CD4-positive, alpha-beta T cell treated with Interleukin-10 for 1 hour (primary cell): Measurements from ENCODE around the gene RPSA.
A peak's percentile ranks its signal among the peaks of the same experiment; 100 is the strongest.
"Not testable (repeated sequence)": the region's sequence is repeated elsewhere in the genome, so short reads cannot be mapped to it uniquely, and the experiment has no call there.

Experiments used
- DNase-seq: peaks from one replicate; pipeline ENCODE4 v3.0.0-alpha.2; 2020

The RPSA gene

DNA sequence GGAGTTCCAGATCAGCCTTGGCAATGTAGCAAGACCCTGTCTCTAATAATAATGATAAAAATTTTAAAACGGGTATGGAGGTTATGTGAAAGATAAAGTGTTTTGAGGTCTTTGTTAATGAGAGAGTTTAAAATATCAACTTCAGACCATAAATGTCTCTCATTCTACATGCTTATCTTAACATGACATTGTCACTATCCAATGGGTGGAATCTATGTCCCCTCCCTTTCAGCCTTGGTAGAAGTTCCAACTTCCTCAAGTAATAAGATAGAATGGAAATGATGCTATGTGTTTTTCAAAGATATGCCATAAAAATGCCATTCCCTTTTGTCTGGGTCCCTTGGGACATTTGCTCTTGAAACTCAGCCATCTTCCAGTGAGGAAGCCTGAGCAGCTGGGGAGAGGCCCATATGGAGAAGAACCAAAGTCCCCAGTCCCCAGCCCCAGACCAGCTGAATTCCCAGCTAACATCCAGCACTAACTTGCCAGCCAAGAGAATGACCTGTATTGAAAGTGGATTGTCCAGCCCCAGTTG is 17.0 kb downstream of the RPSA start:
- DNase-seq = no peak

DNA sequence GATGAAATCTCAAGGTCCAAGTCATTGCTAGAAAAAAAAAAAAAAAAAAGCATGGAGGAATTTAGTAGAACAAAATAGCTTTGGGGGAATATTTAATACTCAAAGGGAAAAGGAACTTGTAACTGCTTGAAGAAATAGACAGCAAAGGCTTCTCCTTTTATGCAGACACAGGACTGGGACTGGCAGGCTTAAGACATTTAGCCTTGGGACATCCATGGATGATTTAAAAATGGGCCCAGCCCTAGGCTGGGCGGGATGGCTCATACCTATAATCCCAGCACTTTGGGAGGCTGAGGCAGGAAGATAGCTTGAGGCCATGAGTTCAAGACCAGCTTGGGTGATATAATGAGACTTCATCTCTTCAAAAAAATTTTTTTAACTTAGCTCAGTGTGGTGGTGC is 19.8 kb downstream of the RPSA start:
- DNase-seq = no peak

GRCh38 chr3:39427506-39427905 is 21.0 kb downstream of the RPSA start:
- DNase-seq = no peak

DNA sequence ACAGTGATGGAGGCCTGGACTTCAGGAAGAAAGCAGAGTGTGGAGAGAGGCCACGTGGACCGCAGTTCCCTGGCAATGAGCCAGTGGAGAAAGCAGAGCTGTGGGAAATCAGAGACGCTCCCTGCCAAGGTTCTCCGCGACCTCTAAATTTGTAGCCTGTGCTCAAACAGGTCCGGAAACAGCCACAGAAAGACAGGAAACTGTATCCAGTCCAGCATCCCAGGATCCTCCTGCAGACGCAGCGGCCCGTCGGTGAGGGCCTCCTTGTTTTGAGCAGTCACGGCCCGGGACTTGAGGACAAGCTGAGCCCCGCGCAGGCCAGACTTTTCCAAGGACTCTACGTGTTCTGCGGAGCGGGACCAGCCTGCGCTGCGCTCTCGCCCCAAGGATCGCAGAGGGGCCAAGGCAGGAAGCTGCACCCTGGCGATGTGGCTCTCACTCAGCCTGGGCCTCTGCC is 22.3 kb downstream of the RPSA start:
- DNase-seq = no peak

- DNase-seq = no peak
Observed at GRCh38 chr3:39429466-39429865, 22.9 kb downstream of the RPSA start.

- DNase-seq = no peak
Observed at GRCh38 chr3:39432342-39432741, 25.8 kb downstream of the RPSA start.

GRCh38 chr3:39433642-39434041 is 27.1 kb downstream of the RPSA start:
- DNase-seq = no peak

GRCh38 chr3:39434574-39434973 is 28.1 kb downstream of the RPSA start:
- no peak for DNase-seq

DNA sequence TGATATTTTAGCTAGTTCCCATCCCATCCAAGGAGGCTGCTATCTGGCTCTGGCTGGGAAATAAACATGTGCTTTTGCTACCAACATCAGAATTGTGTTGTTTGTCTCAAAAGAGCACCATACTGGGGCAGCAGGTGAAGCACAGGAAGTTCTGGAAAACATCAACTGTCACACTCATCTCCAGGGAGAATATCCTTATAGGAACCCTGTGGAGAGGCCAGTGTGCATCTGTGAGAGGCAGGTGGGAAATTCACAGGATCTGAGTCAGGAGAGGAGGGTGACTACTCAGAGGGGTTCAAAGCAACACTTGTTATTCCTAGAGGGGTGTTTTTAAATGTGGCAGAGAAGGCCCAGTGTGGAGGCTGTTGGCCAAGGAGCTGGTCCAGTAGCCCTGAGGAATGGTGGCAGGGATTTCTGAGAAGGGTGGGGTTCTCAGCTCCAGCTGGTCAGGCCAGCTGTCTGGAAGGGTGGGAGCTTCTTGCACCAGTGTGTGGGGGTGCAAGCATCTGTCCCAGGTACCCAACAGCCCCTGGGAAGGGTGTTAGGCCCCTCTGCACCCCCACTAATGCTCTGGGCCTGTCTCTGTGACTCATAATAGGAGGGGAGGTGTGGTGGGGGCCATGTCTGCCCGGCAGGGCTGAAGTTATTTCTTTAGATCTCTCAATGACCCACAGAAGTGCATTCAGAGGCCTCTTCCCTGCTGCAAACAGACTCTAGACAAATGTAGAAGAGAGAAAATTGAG is 28.7 kb downstream of the RPSA start:
- DNase-seq = no peak

DNA sequence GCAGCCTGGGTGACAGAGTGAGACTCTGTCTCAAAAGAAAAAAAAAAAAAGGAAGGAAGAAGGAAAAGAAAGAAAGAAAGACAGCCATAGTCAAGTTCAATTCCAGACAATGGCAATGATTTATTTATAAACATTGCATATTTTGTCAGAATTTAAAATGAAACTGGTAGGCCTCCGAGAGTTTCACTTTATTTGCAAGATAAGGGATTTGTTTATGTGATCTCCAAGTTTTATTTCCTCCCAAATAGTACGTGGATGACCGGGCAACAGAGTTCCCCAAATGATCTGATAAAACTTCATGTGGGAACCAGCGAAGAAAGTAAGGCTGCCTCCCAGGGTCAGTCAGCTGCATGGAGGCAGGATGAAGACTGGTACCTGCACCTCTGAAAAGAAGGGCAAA is 32.4 kb downstream of the RPSA start:
- no peak for DNase-seq

DNA sequence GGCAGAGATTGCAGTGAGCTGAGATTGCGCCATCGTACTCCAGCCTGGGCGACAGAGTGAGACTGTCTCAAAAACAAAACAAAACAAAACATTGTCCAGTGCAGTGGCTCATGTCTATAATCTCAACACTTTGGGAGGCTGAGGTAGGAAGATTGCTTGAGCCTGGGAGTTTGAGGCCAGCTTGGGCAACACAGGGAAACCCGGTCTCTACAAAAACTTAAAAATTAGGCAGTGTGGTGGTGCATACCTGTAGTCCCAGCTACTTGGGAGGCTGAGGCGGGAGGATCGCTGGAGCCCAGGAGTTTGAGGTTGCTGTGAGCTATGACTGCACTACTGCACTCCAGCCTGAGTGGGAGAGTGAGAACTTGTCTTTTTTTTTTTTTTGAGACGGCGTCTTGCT is 33.8 kb downstream of the RPSA start:
- no peak for DNase-seq

DNA sequence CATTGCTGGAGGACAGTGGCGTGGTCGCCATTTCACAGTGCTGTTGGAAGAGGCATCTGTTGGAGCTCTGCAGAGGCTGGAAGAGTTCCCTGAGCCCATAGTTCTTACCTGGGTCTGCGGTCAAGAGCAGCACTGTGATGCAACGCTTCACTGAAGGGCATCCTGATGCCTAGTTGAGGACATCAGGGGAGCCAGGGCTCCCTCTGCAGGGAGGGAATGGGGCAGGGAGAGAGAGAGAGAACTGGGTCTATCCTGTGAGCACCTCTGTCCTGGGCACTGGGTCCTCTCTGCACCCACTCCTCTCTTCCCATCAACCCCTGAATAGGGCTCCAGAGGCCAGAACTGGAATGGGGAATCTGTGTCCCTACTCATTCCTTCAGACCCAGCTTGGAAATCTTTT is 37.0 kb downstream of the RPSA start:
- no peak for DNase-seq

DNA sequence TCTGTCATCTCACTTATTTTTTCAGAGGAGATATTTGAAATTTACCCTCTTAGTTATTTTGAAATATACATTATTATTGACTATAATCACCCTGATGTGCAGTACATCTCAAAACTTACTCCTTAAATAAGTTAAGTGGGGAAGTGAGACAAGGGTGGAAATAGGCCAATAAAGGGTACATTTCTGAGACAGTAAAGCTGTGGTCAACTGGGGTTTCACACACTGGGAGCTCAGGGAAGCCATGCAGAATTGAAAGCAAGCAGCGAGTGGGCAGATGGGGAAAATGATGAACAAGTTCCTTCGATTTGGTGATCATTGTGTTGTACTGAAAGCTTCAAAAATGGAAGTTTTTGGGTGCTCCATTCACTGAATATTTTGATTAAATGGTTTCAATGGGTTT is 39.4 kb downstream of the RPSA start:
- no peak for DNase-seq

DNA sequence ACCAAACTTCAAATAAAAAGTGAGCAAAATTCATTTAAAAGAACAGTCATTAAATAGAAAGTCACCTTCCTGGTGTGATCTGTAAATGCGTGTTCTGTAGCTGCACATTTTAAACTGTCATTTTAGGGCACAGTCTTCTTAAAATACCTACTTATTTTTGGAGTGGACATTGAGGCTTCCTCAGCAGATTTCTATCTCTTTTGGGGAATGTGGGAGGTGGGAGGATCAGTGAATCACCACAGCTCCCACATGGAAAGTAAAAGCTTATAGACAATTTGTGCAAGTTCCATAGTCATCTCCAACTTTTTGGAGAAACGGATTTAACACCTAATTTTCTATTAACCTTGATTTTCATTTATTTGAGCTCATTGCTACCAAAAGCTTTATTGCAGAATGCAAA is 39.9 kb downstream of the RPSA start:
- DNase-seq = no peak

DNA sequence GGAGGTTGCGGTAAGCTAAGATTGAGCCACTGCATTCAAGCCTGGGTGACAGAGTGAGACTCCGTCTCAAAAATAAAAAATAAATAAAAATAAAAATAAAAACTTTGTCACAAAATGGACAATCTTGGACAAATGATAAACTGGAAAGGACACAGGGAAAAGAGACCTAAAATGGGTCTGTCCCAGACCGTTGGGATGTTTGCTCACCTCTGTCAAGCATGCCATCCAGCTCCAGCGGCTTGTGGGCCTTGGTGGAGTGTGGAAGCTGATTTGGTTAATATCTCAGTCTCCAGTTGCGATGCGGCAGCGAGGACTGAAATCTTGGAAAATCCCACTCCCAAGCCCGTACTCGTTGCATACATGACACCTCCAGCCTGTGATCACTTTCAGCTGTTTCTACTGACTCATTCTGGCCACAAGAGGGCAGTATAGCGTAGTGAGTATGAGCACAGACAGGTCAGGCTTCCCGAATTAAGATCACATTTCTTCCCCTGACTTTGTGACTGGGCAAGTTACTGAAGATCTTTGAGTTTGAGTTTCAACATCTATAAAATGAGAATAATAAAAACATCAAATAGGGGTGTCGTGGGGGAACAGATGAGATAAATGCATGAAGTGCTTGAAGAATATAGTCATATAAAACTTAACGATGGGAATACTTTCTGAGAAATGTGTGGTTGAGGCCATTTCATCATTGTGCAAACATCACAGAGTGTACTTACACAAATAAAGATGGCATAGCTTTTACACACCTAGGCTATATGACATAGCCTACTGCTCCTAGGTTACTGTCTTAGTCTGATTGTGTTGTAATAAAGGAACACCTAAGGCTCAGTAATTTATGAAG is 41.3 kb downstream of the RPSA start:
- peak; percentile 72 for DNase-seq

DNA sequence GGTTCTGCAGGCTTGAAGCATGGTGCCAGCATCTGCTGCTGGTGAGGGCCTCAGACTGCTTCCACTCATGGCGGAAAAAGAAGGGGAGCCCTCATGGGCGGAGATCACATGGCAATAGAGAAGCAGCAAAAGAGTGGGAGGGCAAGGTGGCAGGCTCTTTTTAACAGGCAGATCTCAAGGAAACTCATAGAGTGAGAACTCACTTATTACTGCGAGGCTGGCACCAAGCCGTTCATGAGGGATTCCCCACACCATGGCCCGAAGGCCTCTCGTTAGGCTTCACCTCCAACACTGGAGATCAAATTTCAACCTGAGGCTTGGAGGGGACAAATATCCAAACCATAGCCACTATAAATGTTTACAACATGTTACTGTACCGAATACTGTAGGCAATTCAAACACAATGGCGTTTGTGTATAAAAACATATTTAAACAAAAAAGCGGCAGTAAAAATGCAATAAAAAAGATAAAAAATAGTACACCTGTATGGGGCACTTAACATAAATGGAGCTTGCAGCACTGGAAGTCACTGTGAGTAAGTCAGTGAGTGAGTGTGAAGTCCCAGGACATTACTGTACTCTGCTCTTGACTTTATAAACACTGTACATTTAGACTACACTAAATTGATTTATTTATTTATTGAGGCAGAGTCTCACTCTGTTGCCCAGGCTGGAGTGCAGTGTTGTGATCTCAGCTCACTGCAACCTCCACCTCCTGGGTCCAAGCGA is 42.1 kb downstream of the RPSA start:
- no peak for DNase-seq

DNA sequence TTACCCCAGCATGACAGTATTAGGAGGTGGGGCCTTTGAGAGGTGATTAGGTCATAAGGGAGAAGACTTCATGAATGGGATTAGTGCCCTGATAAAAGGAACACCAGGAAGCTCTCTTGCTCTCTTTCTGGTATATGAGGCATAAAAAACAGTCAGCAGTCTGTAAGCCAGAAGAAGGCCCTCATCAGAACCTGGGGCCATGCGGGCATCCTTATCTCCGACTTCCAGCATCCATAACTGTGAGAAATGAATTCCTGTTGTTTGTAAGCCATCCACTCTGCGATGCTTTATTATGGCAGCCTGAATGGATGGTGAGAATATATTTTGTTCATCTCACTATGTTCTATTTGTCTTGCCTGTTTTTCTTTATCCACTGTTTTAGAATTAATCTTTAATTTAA is 43.3 kb downstream of the RPSA start:
- no peak for DNase-seq

DNA sequence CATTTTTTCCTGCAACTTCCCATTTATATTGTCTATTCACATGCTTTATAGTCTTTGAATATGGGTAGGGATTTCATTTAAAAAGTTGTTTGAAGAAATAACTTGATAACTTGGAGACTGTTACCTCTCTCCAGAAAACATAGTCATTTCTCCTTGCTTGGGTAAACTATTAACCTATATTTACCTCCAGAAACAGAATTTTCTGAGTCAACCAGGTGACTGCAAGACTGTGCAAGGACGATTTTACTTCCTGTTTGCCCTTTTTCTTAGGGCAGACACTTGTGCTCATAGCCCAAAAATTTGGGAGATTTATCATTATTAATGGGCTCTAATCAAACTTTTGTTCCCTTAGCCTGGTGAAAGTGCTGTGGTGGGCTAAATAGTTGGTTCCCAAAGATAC is 46.6 kb downstream of the RPSA start:
- DNase-seq = no peak

- DNase-seq = not testable (repeated sequence)
Observed at GRCh38 chr3:39453872-39454271, 47.4 kb downstream of the RPSA start.

GRCh38 chr3:39454591-39455217 is 48.2 kb downstream of the RPSA start:
- no peak for DNase-seq

GRCh38 chr3:39456159-39456558 is 49.6 kb downstream of the RPSA start:
- no peak for DNase-seq

DNA sequence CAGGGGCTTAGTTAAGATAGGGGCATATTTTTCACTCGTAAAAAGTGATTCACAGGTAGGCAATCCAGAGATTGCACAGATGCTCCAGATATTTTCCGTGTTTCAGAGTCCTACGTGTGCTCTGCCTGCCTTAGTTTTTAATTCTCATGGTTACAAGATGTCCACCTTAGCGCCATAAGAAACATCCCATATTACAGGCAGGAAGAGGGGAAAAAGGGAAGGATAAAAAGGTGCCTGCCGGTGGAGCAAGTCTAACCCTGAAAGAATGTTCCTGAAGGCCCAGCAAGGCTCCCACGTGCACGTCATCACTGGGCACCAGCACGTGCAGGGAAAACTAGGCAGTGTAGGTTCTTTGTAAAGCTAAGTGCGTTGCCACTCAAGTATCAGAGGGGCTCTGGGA is 50.8 kb downstream of the RPSA start:
- no peak for DNase-seq

- not testable (repeated sequence) for DNase-seq
Observed at GRCh38 chr3:39458579-39458978, 52.1 kb downstream of the RPSA start.
